Neural cell (in vitro differentiated cells): ENCODE data around the gene KANSL3.

Experiments used
- CTCF ChIP-seq: fragments of 450-650 bp; IDR thresholded peaks from 2 replicates; pipeline ENCODE4 v1.5.1; 2014; ENCODE audit warnings: antibody characterized with exemption, mild to moderate bottlenecking, moderate library complexity; ENCODE audit not compliant: poor library complexity, severe bottlenecking
- EP300 ChIP-seq: fragments of 450-650 bp; conservative IDR thresholded peaks from 2 replicates; pipeline ENCODE4 v1.6.1; 2014; ENCODE audit warnings: antibody characterized with exemption, mild to moderate bottlenecking, moderate library complexity; ENCODE audit not compliant: poor library complexity, severe bottlenecking

- no peak for TF ChIP-seq CTCF
- TF ChIP-seq EP300: no peak
Measured at GRCh38 chr2:96591494-96591893, 46.6 kb downstream of the KANSL3 start.
